ENCODE measurements around the gene EXOC2.
A peak's percentile ranks its signal among the peaks of the same experiment; 100 is the strongest.
"Not testable (repeated sequence)": the region's sequence is repeated elsewhere in the genome, so short reads cannot be mapped to it uniquely, and the experiment has no call there.

Gene EXOC2

DNA sequence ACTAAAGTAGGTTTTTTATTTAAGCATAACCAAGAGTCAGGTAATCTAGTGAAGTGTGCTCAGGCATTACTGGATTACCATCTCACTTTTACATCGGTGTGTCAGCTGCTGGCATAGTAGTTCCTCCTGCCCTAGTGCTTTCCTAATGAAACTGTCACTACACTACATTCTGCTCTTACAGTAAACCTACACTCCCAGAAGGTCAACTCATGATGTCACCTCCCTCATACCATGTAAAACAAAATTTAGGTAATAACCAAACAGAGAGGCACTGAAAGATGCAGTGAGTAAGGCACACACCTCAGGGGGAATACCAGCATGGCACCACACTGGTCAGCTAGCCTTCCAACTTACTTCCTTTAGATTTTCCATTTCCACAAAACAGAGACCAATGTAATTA, 59.3 kb downstream of the EXOC2 start:
- DNase-seq = no peak

DNA sequence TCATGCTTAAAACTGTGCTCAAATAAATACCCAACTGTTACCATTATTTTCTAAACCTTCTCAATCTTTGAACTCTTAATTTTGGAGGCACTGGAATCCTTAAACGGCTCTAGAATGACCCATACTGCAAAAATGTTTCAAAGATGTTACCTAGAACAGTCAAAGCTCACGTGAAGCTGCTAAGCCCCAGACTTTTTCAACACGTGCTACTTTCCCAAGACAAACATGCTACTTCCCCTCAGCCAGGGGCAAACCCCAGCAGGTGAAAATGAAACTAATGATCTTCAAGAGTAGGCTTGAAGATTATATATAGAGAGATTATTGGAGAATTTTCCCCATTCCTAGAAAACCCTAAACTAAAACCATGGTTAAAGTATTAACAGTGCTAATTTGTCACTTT, 64.2 kb downstream of the EXOC2 start:
- DNase-seq = no peak

DNA sequence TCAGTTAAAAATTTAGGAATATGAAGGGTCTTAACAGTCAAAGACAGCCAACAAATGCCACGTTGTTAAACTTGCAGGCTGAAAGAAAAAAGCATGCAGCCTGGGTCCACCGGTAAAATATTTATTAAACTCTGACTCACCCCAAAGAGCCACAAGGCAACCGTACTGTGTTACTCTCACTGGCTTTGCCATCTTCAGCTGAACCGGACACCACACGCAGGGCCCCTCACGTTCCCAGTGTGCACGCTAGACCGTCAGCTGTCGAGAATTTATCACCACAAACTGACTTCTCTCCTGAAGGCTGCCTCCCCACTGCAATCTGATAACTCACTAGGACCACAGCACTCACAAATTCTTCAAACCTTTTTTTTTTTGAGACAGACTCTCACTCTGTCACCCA, 66.7 kb downstream of the EXOC2 start:
- DNase-seq = no peak

DNA sequence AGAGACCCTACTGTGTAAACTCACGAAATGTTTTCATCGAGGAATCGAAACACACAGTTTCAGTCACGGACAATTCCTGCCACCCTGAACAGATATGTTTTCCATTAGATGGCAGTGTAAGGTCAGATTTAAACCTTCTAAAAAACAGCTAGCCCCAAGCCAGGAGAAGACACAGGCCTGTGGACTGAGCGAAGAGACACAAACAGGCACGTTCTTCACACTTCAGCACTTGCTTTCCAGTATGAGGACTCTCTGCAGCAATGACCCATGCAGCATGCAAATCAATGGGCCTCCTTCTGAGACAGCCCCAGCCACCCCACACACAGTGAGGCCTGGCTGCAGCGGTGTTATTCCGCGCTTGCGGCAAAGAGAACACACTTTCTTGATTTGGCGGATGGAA, 68.0 kb downstream of the EXOC2 start:
- no peak for DNase-seq

DNA sequence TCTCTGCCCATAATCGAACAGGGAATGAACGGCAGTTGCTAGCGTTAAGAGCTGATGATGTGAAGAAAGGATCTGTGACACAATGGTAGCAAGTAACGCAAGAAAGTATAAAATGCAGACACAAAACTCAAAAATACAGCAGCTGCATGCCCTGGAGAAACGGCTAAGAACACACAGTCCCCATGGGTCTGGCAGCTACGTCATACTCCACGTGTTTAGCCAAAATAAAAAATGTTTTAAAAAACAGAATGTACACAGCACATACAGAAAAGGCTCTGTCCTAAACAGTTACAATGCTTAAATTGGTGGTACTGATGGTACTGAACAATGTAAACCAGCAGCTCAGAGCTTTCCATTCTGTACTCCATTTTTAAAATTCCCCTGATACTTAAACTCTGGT, 70.5 kb downstream of the EXOC2 start:
- DNase-seq = no peak

DNA sequence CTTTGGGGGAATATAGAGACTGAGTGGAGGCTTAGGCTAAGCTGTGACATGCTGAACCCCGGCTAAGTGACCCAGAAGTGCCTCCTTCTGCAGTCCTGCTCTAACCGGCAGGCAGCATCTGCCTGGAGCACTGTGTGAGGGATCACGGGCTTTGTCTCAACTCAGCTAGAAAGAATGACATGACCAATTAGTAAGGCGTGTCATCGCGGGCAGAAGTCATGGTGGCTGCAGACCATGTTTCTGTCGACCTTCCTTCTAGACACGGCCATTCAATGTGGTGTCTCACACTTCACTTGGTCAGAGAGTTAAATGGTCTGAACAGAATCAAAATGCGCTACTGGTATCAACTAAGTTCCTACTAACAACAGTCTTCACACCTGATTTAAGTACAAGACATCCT, 71.0 kb downstream of the EXOC2 start:
- DNase-seq = no peak

DNA sequence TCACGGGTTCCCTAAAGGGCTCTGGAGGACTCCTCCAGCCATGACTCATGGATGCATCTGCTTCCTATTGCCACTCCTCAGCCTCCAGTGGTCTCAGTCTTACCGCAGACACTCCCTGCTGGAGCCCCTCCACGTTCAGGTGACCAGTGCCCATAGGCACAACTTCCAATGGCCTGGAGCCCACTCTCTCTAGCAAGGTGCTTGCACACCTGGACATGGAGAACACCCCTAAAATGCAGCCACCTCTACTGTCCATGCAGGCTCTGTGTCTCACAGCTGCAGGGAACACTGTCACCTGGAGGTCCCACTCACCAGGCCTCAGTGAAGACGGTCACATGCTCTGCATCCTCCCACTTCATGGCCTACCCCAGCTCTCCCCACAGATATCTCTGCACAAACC, 72.0 kb downstream of the EXOC2 start:
- no peak for DNase-seq

DNA sequence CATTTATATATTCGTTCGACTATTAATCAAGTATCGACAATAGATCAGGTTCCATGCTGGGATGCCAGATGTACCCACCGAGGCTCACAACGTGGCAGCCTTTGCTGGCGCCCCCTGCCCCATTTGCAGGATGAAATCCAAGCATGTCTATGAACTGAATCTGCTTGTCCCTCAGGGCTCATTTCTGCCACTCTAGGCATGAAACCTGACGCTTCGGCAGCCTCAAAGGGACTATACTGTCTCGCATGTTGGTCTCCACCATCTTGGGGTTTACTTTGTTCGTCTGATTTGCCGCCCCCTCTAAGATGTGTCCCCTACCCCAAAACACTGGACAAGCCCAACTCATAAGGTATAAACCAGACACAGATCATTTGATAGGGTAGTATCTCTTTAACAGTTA, 72.8 kb downstream of the EXOC2 start:
- no peak for DNase-seq

DNA sequence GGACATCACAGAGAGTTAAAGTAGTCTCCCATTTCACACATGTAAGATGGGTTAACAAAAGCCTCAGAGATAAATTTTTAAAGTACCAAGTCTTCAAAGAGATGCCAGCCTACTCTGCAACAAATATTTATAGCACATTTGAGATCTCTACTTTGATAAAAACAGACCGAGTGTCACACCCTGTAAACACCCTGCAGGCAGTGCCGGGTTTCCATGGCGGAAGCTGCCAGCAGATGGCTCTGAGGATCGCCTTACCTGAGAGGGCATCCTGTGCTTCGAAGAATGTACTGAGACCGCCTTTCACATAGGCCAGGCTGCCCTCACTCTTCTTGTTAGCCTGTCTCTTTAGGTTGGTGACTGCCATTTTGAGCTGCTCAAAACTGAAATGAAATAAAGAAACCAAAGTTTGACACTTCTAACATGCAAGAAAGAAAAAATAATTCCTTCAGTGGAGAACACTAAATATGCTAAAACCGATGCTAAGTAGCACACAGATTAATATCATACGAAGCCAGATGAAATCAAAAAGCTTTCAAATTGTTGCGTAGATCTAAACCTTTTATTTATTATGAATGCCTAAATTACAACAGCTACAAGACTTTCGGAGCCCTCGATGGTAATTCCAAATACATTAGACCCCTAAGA, 75.4 kb downstream of the EXOC2 start:
- no peak for DNase-seq

DNA sequence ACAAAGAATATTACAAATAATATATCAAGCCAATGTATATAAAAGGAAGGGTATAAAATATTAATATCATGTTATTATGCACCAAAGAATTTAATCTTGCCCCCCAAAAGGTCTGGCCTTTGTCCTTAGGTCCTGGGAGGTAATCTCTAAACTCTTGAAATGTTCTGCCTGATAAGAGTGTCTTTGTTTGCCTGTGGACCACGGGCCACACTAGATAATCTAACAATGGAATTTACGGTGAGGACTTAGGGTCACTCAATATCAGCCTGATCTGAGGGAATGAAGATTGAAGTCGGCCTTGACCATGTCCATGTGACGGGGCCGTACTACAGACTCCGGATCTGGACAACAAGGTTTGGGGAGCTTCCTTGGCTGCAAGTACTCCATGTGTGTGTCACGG, 79.0 kb downstream of the EXOC2 start:
- DNase-seq = no peak

DNA sequence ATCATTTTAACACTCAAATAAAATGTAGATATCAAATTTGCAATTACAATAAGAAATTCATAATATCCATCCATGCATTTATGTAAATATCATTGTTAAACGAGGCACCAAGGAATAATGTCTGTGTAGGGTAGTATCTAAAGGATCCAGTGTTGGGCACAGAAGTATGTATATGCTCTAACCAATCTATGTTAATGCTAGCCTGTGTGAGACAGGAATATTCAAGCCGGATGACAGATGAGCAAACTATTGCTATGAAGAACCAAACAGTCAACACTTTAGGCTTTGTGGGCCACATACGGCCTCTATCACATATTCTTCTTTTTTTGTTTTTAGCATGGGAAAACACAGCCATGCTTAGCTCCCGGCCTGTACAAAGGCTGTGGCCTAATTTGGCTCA, 81.0 kb downstream of the EXOC2 start:
- DNase-seq = no peak

DNA sequence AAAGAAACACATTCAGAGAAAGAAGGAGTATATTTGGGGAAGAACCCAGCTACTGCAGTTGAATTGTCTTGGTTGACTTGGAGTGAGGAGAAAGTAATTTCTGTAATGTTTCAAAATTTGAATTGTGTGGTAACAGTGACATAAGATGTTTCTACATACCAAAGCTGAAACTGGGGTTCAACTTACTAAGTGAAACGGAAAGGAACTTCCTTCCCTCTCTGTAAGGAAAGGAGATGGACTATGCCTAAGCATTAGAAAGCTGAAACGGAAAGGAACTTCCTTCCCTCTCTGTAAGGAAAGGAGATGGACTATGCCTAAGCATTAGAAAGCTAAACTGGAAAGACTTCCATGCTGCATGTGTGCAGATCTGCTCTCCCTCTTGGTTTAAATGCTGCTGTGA, 82.1 kb downstream of the EXOC2 start:
- no peak for DNase-seq

DNA sequence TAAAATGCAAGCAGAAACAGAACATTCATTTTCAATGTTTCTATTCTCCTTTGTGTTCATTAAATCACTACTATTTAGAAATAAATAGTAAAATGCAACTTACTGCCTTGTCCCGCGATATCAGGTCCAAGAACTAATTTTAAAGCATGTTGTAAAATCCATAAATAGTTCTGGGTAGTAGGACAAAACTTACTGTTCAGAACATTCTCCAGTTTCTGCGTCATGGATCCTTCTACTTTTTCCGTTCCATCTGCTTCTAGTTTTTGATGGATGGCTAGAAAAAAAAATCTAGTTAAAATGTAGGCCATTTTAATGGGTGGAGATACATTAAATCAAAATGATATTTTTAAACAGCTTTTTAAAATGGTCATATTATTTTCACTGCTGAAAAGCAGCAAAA, 83.0 kb downstream of the EXOC2 start:
- no peak for DNase-seq

DNA sequence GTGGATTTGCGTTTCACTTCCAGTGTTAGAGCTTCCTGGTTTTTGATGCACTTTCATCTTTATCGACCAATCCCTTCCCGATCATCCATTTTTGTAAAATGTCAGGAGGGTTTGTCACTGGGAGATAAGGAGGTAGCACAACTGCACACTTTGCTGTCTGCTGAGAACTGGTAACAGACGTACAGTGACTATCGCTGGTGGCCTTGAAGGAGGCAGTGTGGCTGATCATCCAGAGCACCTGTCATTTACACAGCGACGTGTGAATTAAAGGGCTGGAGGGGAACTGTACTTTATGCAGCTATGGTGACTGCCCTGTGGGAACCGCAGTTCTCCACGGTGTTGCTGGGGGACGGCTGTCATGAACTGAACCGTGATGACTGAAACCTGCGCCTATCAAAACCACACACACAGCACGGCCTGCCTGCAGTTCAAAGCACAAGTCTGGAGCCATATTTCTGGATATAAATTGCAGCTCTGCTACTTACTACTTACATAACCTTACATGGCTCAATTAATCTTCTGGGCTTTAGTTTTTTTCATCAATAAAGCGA, 86.0 kb downstream of the EXOC2 start:
- no peak for DNase-seq

DNA sequence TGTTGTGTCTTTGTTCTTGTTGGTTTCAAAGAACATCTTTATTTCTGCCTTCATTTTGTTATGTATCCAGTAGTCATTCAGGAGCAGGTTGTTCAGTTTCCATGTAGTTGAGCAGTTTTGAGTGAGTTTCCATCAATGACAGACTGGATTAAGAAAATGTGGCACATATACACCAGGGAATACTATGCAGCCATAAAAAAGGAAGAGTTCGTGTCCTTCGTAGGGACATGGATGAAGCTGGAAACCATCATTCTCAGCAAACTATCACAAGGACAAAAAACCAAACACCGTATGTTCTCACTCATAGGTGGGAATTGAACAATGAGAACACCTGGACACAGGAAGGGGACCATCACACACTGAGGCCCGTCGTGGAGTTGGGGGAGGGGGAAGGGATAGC, 87.0 kb downstream of the EXOC2 start:
- not testable (repeated sequence) for DNase-seq

DNA sequence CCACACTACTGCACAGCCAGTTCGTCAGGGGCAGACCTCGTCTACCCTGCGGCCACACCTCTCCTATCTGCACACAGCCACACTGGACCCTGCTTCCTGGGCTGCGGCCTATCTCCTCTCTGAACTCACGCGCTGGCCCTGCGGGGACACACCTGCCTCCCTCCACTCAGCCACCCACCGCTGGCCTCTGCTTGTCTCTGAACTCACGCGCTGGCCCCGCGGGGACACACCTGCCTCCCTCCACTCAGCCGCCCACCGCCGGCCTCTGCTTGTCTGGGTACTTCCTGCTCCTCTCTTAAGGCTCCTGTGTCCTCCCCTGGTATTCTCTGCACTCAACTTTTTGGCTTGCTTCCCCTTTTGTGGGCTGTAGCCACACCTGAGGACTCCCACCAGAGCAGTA, 88.4 kb downstream of the EXOC2 start:
- DNase-seq = no peak

DNA sequence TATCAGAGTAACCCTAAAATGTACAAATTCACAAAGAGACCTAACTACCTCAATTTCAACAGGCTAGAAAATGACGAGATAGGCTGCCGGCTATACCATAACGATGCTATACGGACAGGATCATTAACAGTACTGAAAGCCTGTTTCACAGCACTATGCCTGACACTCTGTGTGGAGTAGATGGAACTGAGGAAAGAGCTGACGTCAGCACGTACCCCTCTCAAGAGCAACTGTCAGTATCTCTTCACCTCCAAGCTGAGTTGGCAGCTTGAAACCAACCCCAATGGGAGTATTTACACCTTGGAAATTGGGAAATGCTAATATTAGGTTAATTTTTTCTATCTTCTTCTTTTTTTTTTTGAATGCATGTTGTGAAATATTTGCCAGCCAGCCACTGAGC, 89.7 kb downstream of the EXOC2 start:
- no peak for DNase-seq

DNA sequence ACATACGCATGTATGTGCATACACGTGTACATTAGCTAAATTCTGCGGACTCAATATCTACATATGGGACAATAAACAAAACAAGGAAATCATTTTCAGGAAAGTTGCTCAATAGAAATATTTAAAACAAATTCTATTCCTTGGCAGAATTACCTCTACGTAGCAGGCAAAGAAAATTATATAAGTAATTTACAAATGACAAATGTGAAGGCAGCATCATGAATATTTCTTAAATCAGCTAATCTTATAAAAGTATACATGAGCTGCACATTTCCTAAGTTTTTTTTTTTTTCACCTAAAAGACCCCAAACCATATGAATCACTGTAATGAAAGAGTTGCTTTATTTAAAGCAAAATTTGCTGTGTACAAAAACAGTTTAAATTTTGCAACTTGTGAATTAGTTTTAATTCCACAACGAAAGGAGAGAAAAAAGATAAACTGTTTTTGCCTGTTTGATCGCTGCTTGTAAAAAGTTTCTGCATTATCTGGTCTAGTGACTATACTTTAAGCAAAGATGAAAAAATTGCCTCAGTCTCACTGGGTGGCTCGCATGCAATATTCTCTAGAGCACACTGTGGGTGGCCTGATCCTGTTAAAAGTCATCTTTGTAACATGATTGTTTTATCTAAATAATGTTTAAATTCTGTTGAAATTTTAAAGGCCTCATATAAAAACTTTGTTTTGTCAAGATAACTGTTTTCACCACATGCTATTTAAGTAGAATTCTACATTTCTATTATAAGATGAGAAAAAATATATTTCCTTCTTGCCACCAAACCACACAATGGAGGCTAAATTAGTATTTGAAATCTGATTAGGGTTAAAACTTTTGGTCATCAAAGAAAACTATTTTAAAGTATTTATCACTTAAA, 93.1 kb downstream of the EXOC2 start:
- no peak for DNase-seq

DNA sequence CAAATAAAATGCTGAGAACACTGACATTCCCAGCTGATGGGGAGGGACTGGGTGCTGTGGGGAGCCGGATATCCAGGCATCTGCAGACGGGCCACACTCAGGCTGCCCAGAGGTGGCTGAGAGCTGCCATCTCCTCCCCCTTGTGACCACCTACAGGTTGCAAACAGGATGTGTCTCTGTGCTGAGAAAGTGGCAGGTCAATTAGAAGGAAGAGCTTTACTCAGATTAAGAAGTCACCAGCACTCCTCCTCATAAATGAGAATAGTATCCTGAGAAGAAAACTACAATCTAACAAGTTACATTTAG, 99.1 kb downstream of the EXOC2 start:
- DNase-seq = no peak

DNA sequence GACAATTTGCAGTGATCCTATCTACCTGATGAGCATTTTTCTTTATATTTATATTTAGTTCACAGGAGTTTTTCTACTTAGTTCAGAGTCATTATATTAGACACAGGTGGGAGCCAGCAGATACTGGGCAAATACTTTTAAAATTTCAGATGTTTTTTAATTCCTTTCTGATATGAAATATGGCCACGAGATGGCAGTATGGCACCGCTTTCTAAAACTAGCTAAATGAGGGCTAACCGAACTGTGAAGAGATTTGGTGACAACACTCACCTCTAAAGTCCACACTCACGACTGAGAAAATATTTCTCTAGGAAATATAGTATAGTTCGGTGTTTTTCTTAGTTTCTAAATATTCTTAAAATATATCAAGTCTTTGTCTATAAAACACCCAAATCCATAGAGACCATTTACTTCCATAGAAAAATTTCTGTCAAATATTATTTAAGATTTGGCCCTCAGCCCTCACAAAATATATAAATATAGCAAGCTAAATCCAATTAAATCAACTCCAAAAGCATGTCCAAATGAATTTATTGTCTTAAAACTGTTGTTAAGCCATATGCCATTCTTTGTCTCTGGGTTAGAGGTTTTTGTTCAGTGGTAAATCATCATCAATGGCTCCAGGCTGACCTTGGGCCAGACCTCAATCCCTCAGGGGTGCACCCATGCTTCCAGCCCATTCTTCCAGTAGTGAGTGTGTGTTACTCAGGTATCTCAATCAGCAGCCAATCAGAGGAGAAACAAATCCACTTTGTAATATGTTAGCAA, 99.6 kb downstream of the EXOC2 start:
- DNase-seq = peak; percentile 55 to 79

DNA sequence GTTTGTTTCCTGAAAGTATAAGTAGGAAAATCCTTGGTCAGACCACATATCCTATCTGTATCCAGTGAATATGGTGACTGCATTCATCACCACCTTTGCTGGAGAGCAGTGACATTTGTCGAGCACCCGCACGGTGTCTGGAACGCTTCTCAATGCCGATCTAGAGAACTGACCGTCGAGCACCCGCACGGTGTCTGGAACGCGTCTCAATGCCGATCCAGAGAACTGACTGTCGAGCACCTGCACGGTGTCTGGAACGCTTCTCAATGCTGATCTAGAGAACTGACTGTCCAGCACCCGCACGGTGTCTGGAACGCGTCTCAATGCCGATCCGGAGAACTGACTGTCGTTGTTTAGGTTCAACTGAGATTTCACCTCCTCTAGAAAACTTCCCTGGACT, 103.8 kb downstream of the EXOC2 start:
- no peak for DNase-seq

DNA sequence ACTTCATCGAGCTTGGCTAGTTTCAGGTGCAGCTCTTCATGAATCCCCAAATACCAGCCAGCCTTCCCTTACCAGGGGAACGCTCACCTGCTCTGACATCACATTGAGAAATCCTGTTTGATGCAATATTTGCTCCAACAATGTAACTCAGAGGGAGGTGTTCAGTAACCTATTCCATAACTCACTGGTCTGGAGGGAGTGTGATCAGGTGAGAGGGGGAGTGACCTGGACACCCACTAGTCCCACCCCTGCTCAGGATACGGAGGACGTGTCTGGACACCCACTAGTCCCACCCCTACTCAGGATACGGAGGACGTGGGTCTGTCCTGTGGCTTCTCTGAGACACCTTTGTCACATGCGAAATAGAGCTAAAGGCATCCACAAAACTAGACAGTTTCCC, 106.4 kb downstream of the EXOC2 start:
- DNase-seq = no peak

DNA sequence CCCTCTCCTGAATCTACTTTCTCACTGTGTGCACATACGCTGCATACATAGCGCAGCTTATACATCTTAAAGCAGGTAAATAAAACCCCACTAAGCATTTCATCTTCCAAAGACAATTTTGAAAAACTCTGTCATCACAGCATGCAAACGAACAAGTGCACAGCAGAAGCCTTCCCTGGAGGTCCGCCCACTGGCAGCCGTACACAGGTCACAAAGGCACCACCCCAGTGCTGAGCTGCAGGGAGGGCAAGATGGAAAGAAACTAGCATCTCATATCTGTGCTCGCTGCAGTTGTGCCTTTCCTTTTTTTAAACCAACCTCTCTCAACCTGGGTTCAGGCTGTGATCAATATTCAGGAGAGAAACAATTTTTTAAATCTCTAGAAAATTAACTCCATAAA, 109.3 kb downstream of the EXOC2 start:
- DNase-seq = no peak

DNA sequence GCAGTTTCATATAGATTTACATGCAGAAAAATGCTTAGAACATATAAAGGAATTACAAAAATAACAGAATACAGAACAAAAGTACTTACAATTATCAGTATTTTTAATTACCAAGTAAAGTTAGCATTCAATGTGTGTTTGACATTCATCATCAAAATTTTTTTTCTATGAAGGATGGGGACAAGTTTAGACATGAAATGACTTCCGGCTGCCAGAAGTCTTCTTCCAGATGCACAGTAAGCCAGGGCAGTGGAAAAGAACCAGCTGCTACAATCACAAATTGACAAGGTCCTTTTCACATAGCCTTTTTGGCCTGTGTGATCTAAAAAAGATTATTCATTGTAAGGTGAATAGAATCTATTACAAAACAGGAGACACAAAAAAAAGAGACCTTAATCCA, 109.8 kb downstream of the EXOC2 start:
- no peak for DNase-seq
